Measurements from ENCODE around the gene VCP. TPM values are rescaled to one million over a fixed set of nuclear protein-coding genes. Genes with fewer than 3 reads are reported as not detected.
A peak's percentile ranks its signal among the peaks of the same experiment; 100 is the strongest.

VCP gene
- total and polyA plus RNA-seq, 9 donors, result 152 to 198 (median 181) TPM

DNA sequence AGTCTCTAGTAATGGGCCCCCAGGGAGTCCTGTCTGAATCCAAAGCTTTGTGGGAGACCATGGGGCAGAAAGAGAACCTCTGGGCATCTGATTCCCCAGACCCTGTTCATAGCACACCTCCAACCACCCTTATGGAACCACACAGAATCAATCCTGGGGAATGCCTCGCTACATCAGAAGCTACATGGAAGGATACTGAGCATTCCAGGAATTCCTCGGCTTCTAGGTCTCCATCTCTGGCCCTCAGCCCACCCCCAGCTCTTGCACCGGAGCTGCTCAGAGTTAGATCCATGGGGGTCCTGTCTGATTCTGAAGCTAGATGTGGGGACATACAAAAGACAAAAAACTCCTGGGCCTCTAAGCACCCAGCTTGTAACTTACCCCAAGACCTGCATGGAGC, 28.4 kb downstream of the VCP start:
- WGBS (ENCODE audit: insufficient coverage), result 80% methylated on average over 2 of the region's 3 CpGs
- H3K4me3 ChIP-seq (ENCODE audit: low read length), result no peak overlapping the region
- no peaks in the 10 kb centered on the region for H3K9me3 ChIP-seq (replicated peaks; ENCODE audit: control insufficient read depth, low read depth, low read length)
- no peaks in the 10 kb centered on the region for H3K27me3 ChIP-seq (ENCODE audit: control insufficient read depth, insufficient read depth, low read length)
- no peak overlapping the region for H3K27ac ChIP-seq (ENCODE audit: low read length)
- no peak for DNase-seq
- peaks cover 46% of the 10 kb centered on the region for H3K36me3 ChIP-seq (ENCODE audit: control insufficient read depth, insufficient read depth, low read length)
- no peaks in the 10 kb centered on the region for H3K4me1 ChIP-seq (ENCODE audit: control insufficient read depth, insufficient read depth, low read length)

DNA sequence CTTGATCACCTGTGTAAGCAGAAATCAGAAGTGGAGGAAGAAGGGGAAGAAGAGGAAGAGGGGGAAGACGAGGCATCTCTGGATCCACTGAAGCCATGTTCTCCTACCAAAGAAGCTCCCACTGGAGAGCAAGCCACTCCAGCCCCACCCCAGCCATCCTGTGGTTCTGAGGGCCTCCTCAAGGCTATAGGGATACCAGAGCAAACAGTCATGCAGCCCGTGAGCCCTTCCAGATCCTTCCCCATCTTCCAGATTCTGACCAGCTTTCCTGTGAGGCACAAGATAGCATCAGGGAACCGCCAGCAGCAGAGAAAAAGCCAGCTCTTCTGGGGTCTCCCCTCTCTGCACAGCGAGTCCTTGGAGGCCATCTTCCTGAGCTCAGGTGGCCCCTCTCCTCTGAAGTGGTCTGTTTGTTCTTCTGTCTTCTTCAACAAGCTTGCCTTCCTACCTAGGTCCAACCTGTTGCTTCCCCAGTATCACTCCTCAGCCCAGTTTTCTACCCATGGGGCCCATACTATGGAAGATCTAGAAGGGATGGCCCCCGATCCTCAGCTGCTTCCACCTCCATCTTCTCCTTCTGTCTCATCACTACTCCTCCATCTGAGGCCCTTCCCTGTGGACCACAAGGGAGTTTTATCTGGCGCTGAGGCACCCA, 29.4 kb downstream of the VCP start:
- no peak overlapping the region for H3K4me3 ChIP-seq (ENCODE audit: low read length)
- WGBS (ENCODE audit: insufficient coverage), result 88% methylated on average over 4 of the region's 6 CpGs
- H3K9me3 ChIP-seq (replicated peaks; ENCODE audit: control insufficient read depth, low read depth, low read length), result no peaks in the 10 kb centered on the region
- H3K4me1 ChIP-seq (ENCODE audit: control insufficient read depth, insufficient read depth, low read length), result no peaks in the 10 kb centered on the region
- no peaks in the 10 kb centered on the region for H3K27me3 ChIP-seq (ENCODE audit: control insufficient read depth, insufficient read depth, low read length)
- no peak for DNase-seq
- H3K27ac ChIP-seq (ENCODE audit: low read length), result no peak overlapping the region
- H3K36me3 ChIP-seq (ENCODE audit: control insufficient read depth, insufficient read depth, low read length), result peaks cover 43% of the 10 kb centered on the region

DNA sequence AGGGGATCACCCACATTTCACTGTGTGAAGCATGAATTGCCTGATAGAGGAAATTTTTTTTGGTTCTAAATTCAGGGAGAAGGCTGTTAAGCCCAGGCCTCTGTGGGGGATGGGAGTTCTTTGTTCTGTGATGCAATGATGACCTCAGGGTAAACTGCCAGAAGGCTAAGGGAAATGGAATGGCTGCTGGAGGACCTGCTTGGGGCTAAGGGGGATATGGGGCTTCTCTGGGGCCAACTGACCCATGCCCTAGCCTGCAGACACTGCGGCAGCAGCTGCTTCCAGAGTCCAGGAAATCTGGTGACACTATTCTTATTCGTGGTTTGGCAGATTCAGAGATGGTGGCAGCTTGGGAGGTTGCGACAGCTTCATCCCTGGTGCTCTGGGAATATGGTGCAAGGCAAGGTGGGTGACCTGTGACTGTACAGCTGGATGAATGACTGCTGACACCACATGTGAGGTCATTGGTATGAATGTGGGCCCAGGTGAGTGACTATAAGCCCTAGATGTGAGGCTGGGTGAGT, 30.3 kb downstream of the VCP start:
- Histone ChIP-seq H3K27me3 (ENCODE audit: control insufficient read depth, insufficient read depth, low read length) (no peaks in the 10 kb centered on the region), H3K9me3 (replicated peaks; ENCODE audit: control insufficient read depth, low read depth, low read length) (no peaks in the 10 kb centered on the region), H3K4me1 (ENCODE audit: control insufficient read depth, insufficient read depth, low read length) (no peaks in the 10 kb centered on the region), H3K4me3 (ENCODE audit: low read length) (no peak overlapping the region), H3K36me3 (ENCODE audit: control insufficient read depth, insufficient read depth, low read length) (peaks cover 37% of the 10 kb centered on the region), H3K27ac (ENCODE audit: low read length) (no peak overlapping the region)
- WGBS (ENCODE audit: insufficient coverage), result 76% methylated on average over 3 of the region's 3 CpGs
- no peak for DNase-seq

DNA sequence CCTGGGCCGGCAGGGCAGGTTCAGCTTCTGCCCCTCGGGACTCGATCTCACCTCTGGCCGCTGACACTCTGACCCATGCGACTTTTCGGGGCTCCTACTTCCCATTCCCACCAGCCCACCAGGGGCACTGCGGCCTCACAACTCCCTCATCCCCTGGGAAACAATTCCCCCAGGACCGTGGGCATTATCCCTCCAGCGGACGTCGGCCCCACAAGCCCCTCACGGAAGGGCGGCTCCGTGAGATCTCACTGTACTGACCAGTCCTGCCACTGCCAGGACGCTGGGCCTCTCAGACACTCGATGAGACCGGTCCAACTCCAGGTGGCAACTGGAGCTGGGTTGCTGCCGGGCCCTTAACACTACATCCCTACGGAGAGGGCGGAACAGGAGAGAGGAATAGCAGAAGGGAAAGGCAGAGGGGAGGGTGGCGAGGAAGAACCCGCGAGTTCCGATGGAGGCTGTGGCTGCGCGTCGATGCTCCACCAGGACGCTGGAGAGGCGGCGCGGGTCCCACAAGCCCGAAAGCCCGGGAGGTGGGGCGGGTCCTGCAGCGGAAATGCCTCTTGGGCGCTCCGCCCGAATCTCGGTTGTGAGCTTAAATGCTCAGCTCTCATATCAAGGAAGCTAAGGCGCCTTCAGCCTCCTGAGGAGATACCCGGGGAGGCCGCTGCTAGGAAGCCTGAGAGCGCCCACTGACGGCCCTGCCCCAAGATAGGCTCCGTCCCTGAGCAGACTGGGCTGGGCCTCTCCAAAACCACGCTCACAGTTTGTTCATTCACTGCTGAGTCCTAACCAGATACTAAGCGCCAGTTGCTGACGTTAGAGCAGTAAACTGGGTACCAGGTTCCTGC, 36.3 kb downstream of the VCP start:
- Histone ChIP-seq H3K4me3 (ENCODE audit: low read length) (peak overlapping the region; percentile 28), H3K36me3 (ENCODE audit: control insufficient read depth, insufficient read depth, low read length) (peaks cover 3% of the 10 kb centered on the region), H3K27ac (ENCODE audit: low read length) (no peak overlapping the region), H3K27me3 (ENCODE audit: control insufficient read depth, insufficient read depth, low read length) (no peaks in the 10 kb centered on the region), H3K4me1 (ENCODE audit: control insufficient read depth, insufficient read depth, low read length) (peaks cover 7% of the 10 kb centered on the region), H3K9me3 (replicated peaks; ENCODE audit: control insufficient read depth, low read depth, low read length) (no peaks in the 10 kb centered on the region)
- peak; percentile 53 for DNase-seq
- WGBS (ENCODE audit: insufficient coverage), result 26% methylated on average over 40 of the region's 48 CpGs

DNA sequence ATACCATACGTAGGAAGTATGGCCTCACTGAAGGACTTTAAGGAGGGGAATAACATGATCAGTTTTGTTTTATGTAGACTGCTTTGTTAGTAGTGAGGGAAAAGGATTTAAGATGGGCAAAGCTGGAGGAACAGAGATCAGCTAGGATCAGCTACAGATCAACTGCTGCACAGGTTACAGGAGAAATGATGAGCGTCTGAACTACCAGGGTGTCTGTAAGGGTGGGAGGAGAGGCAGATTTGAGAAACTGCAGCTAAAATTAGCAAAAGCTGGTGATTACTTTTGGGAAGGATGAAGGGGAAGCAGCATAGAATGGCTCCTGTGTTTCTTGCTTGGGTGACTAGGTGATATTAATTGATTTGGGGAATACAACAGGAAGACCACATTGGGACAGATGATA, 39.3 kb downstream of the VCP start:
- 70% methylated on average over 2 of the region's 2 CpGs for WGBS (ENCODE audit: insufficient coverage)
- no peak overlapping the region for H3K4me3 ChIP-seq (ENCODE audit: low read length)
- peaks cover 3% of the 10 kb centered on the region for H3K36me3 ChIP-seq (ENCODE audit: control insufficient read depth, insufficient read depth, low read length)
- DNase-seq, result no peak
- peaks cover 7% of the 10 kb centered on the region for H3K4me1 ChIP-seq (ENCODE audit: control insufficient read depth, insufficient read depth, low read length)
- no peak overlapping the region for H3K27ac ChIP-seq (ENCODE audit: low read length)
- no peaks in the 10 kb centered on the region for H3K9me3 ChIP-seq (replicated peaks; ENCODE audit: control insufficient read depth, low read depth, low read length)
- H3K27me3 ChIP-seq (ENCODE audit: control insufficient read depth, insufficient read depth, low read length), result no peaks in the 10 kb centered on the region

DNA sequence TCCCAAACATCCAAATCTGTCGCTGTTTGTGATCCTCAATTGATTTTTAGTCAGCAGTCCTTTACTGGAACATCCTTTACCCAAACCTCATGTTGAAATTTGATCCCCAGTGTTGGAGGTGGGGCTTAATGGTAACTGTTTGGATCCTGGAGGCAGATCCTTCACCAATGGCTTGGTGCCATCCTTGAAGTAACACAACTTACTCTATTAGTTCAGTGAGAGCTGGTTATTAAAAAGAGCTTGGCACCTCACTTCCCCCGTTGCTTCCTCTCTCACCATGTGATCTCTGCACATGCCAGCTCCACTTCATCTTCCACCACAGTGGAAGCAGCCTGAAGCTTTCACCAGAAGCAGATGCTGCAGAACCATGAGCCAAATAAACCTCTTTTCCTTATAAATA, 42.6 kb downstream of the VCP start:
- Histone ChIP-seq H3K27me3 (ENCODE audit: control insufficient read depth, insufficient read depth, low read length) (no peaks in the 10 kb centered on the region), H3K9me3 (replicated peaks; ENCODE audit: control insufficient read depth, low read depth, low read length) (no peaks in the 10 kb centered on the region), H3K36me3 (ENCODE audit: control insufficient read depth, insufficient read depth, low read length) (no peaks in the 10 kb centered on the region), H3K4me1 (ENCODE audit: control insufficient read depth, insufficient read depth, low read length) (no peaks in the 10 kb centered on the region), H3K4me3 (ENCODE audit: low read length) (no peak overlapping the region), H3K27ac (ENCODE audit: low read length) (no peak overlapping the region)
- no peak for DNase-seq
- WGBS (ENCODE audit: insufficient coverage), result no CpG with 5 or more reads among the region's 2 CpGs

DNA sequence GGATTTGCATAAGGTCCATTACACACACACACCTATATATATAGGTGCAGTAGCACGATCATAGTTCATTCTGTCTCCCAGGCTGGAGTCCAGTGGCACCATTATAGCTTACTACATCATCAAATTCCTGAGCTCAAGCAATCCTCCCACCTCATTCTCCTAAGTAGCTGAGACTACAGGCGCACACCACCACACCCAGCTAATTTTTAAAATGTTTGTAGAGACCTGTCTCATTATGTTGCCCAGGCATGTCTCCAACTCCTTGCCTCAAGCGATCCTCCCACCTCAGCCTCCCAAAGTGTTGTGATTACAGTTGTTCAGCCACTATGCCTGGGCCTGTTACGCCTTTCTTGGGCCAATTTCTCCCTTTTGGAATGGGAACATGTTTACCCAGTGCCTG, 43.2 kb downstream of the VCP start:
- DNase-seq, result no peak
- Histone ChIP-seq H3K4me3 (ENCODE audit: low read length) (no peak overlapping the region), H3K36me3 (ENCODE audit: control insufficient read depth, insufficient read depth, low read length) (no peaks in the 10 kb centered on the region), H3K4me1 (ENCODE audit: control insufficient read depth, insufficient read depth, low read length) (no peaks in the 10 kb centered on the region), H3K9me3 (replicated peaks; ENCODE audit: control insufficient read depth, low read depth, low read length) (no peaks in the 10 kb centered on the region), H3K27me3 (ENCODE audit: control insufficient read depth, insufficient read depth, low read length) (no peaks in the 10 kb centered on the region), H3K27ac (ENCODE audit: low read length) (no peak overlapping the region)
- no CpG with 5 or more reads among the region's 4 CpGs for WGBS (ENCODE audit: insufficient coverage)

DNA sequence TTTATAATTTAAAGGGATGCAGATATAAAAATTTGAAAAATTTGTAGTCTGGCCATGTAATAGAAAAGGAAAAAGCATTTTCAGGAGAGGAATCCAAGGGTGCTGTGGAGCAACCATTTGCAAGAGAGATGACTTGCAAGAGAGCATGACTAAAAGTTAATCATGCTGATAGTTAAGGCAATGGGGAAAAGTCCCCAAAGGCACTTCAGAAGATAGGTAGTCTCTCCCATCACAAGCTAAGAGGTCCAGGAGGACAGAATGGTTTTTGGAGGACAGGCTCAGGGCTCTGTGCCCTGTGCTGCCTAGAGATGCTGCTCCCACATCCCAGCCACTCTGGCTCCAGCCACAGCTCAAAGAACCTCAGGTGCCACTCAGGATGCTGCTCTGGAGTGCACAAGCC, 44.1 kb downstream of the VCP start:
- no peak overlapping the region for H3K27ac ChIP-seq (ENCODE audit: low read length)
- H3K27me3 ChIP-seq (ENCODE audit: control insufficient read depth, insufficient read depth, low read length), result no peaks in the 10 kb centered on the region
- no peaks in the 10 kb centered on the region for H3K4me1 ChIP-seq (ENCODE audit: control insufficient read depth, insufficient read depth, low read length)
- H3K4me3 ChIP-seq (ENCODE audit: low read length), result no peak overlapping the region
- no peaks in the 10 kb centered on the region for H3K9me3 ChIP-seq (replicated peaks; ENCODE audit: control insufficient read depth, low read depth, low read length)
- H3K36me3 ChIP-seq (ENCODE audit: control insufficient read depth, insufficient read depth, low read length), result no peaks in the 10 kb centered on the region
- no peak for DNase-seq

DNA sequence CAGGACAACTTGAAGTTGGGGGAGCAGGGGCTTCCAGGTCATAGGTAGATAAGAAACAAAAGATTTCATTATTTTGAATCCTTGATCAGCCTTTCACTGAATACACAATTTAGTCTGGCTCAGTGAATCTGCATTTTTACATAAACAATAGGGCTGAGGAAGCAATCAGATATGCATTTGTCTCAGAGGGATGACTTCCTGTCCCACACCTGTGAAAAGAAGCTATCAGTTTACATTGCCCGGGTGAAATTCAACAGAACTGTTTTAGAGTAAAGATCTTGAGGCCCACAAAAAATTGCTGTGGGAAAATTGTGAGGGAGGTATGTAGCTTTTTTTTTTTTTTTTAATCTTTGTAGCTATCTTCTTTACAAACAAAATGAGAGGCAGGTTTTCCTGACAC, 44.6 kb downstream of the VCP start:
- Histone ChIP-seq H3K27ac (ENCODE audit: low read length) (no peak overlapping the region), H3K9me3 (replicated peaks; ENCODE audit: control insufficient read depth, low read depth, low read length) (no peaks in the 10 kb centered on the region)
- no CpG with 5 or more reads among the region's 1 CpG for WGBS (ENCODE audit: insufficient coverage)

DNA sequence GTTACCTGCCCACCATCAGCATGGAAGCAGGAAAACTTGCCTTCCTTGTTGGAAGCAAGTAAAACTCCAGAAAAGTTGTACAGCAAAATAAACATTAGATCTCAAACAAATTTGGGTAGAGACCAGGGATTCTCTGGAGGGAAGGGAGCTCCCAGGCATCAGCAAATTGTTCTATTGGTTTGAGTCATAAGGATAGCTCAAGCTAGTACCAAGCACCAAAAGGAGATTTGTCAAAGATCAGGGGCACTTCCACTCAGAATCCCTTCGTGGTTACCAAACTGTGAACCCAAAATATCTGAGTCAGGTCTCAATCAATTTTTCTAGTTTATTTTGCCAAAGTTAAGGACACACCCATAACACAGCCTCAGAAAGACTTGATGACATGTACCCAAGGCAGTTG, 45.1 kb downstream of the VCP start:
- no peak overlapping the region for H3K4me3 ChIP-seq (ENCODE audit: low read length)
- H3K27ac ChIP-seq (ENCODE audit: low read length), result no peak overlapping the region
- no peaks in the 10 kb centered on the region for H3K36me3 ChIP-seq (ENCODE audit: control insufficient read depth, insufficient read depth, low read length)
- no CpG with 5 or more reads among the region's 1 CpG for WGBS (ENCODE audit: insufficient coverage)
- no peaks in the 10 kb centered on the region for H3K4me1 ChIP-seq (ENCODE audit: control insufficient read depth, insufficient read depth, low read length)
- no peaks in the 10 kb centered on the region for H3K27me3 ChIP-seq (ENCODE audit: control insufficient read depth, insufficient read depth, low read length)
- no peak for DNase-seq
- H3K9me3 ChIP-seq (replicated peaks; ENCODE audit: control insufficient read depth, low read depth, low read length), result no peaks in the 10 kb centered on the region

More for the DNA sequence above, 44.6 kb downstream of the VCP start:
- no peaks in the 10 kb centered on the region for H3K4me1 ChIP-seq (ENCODE audit: control insufficient read depth, insufficient read depth, low read length)
- no peak overlapping the region for H3K4me3 ChIP-seq (ENCODE audit: low read length)
- no peak for DNase-seq
- H3K27me3 ChIP-seq (ENCODE audit: control insufficient read depth, insufficient read depth, low read length), result no peaks in the 10 kb centered on the region
- H3K36me3 ChIP-seq (ENCODE audit: control insufficient read depth, insufficient read depth, low read length), result no peaks in the 10 kb centered on the region

All from muscle of leg (tissue), 11 donors.